AG04450 (cell line): ENCODE data around the gene ISG20. TPM values are rescaled to one million over a fixed set of nuclear protein-coding genes. Genes with fewer than 3 reads are reported as not detected.

Experiments used
- CTCF ChIA-PET: fragments of 300-600, 350-600 bp; formaldehyde crosslinking; extraction: SDS; loops from one replicate; lab custom pipeline; 2022; ENCODE audit warnings: antibody characterized with exemption, inconsistent platforms; lab: Charles Lee
- POLR2A ChIA-PET: fragments of 350-600 bp; formaldehyde crosslinking; extraction: SDS; loops from one replicate; lab custom pipeline; 2021; ENCODE audit warnings: antibody characterized with exemption, inconsistent platforms; lab: Yijun Ruan, JAX
- DNase-seq: peaks from one replicate; pipeline ENCODE4 v3.0.0-alpha.2; 2011; ENCODE audit warnings: low read depth, low spot score
- H3K27ac ChIP-seq: one replicate; pipeline ENCODE4 v1.5.1; 2012; ENCODE audit warnings: low read depth, low read length, control low read depth
- H3K27me3 ChIP-seq: one replicate; pipeline ENCODE4 v1.6.0; 2012; ENCODE audit warnings: low read length; ENCODE audit not compliant: control insufficient read depth, insufficient read depth
- H3K4me3 ChIP-seq: 2 replicates; pipeline ENCODE4 v1.5.1; 2011; ENCODE audit warnings: mild to moderate bottlenecking, low read depth, low read length, control low read depth
- H3K9me3 ChIP-seq: 2 replicates; pipeline ENCODE4 v1.5.1; 2012; ENCODE audit warnings: low read length; ENCODE audit not compliant: control insufficient read depth, insufficient read depth
- CTCF ChIP-seq: IDR thresholded peaks from 2 replicates; pipeline ENCODE4 v1.5.1; 2011; ENCODE audit warnings: low read depth, low read length, control low read depth, inconsistent platforms
- polyA plus RNA-seq: library from polyadenylated mRNA; depleted of rRNA; stranded (reverse); fragments of >200 nt; gene quantifications from 2 replicates; pipeline ENCODE4 v1.2.3, GENCODE V29; 2011

ISG20 gene
- polyA plus RNA-seq, 1 experiment = 5.2 TPM

- DNase-seq = no peak
- CTCF ChIA-PET = interaction anchor here (0.8 to 2.8 kb wide), 2 partner anchors 136 to 157 kb away, joined by 3 to 16 read pairs; no protein-coding TSS in a partner anchor
- no peak for TF ChIP-seq CTCF
- Histone ChIP-seq H3K27ac (no peak overlapping the region), H3K27me3 (peaks cover 10% of the 10 kb centered on the region), H3K9me3 (no peaks in the 10 kb centered on the region), H3K4me3 (no peak overlapping the region)
- POLR2A ChIA-PET = no interaction called here
Measured at GRCh38 chr15:88613074-88613944, 25.5 kb upstream of the ISG20 start.

- TF ChIP-seq CTCF = no peak
- Histone ChIP-seq H3K4me3 (no peak overlapping the region), H3K27ac (no peak overlapping the region), H3K27me3 (no peaks in the 10 kb centered on the region), H3K9me3 (no peaks in the 10 kb centered on the region)
- ChIA-PET CTCF (interaction anchor here (0.6 to 2.8 kb wide), 6 partner anchors 8 to 146 kb away, joined by 3 to 16 read pairs (median 4); no protein-coding TSS in a partner anchor), POLR2A (interaction anchor here (0.6 kb wide), 1 partner anchor 99 kb away, joined by 7 read pairs; no protein-coding TSS in a partner anchor)
- DNase-seq = no peak
Measured at GRCh38 chr15:88615303-88616107, 23.3 kb upstream of the ISG20 start.

- POLR2A ChIA-PET = no interaction called here
- TF ChIP-seq CTCF = no peak
- CTCF ChIA-PET = interaction anchor here (0.7 to 2.1 kb wide), 3 partner anchors 139 to 146 kb away, joined by 3 to 10 read pairs (median 5); no protein-coding TSS in a partner anchor
Measured at GRCh38 chr15:88616240-88616639, 22.6 kb upstream of the ISG20 start.

GRCh38 chr15:88617031-88617722, 21.6 kb upstream of the ISG20 start:
- Histone ChIP-seq H3K4me3 (no peak overlapping the region), H3K27me3 (no peaks in the 10 kb centered on the region), H3K27ac (no peak overlapping the region), H3K9me3 (no peaks in the 10 kb centered on the region; the same call in 1 of the 2 replicates)
- no peak for DNase-seq
- ChIA-PET CTCF (interaction anchor here (1.5 kb wide), 1 partner anchor 140 kb away, joined by 5 read pairs; no protein-coding TSS in a partner anchor), POLR2A (no interaction called here)
- no peak for TF ChIP-seq CTCF

More at GRCh38 chr15:88616240-88616639, 22.6 kb upstream of the ISG20 start:
- no peaks in the 10 kb centered on the region; the same call in 1 of the 2 replicates for H3K9me3 ChIP-seq
- no peaks in the 10 kb centered on the region for H3K27me3 ChIP-seq
- H3K4me3 ChIP-seq = no peak overlapping the region
- no peak overlapping the region for H3K27ac ChIP-seq
- no peak for DNase-seq
